Keratinocyte (primary cell): Measurements from ENCODE around the gene SMIM26. TPM values are rescaled to one million over a fixed set of nuclear protein-coding genes. Genes with fewer than 3 reads are reported as not detected.

Experiments used
- DNase-seq: peaks from one replicate; pipeline ENCODE4 v3.0.0-alpha.2; 2011; ENCODE audit warnings: low read depth, missing footprints, low spot score
- FAIRE-seq: peaks from 2 replicates; lab custom pipeline; 2011; peaks lifted over from hg19 to GRCh38; lab: Jason Lieb, UNC
- H2AFZ ChIP-seq: 2 replicates; pipeline ENCODE4 v1.6.0; 2012; ENCODE audit warnings: low read length, control low read depth, inconsistent platforms; ENCODE audit not compliant: control insufficient read depth
- H3K27ac ChIP-seq: 2 replicates; pipeline ENCODE4 v1.5.1; 2011; ENCODE audit warnings: low read length; ENCODE audit not compliant: control insufficient read depth, insufficient read depth
- H3K27me3 ChIP-seq: 3 replicates; pipeline ENCODE4 v1.6.0; 2011; ENCODE audit warnings: low read length; ENCODE audit not compliant: control insufficient read depth, insufficient read depth; ENCODE audit errors: extremely low read depth
- H3K36me3 ChIP-seq, 2 experiments: 2 replicates in 1 of 2; 3 replicates in 1 of 2; pipeline ENCODE4 v1.5.1; 2011; ENCODE audit warnings: low read length in 2 of 2, mild to moderate bottlenecking in 1 of 2; ENCODE audit not compliant: control insufficient read depth in 2 of 2, insufficient read depth in 2 of 2; ENCODE audit errors: extremely low read depth in 1 of 2
- H3K4me1 ChIP-seq: 3 replicates; pipeline ENCODE4 v1.5.1; 2011; ENCODE audit warnings: low read length; ENCODE audit not compliant: control insufficient read depth, insufficient read depth; ENCODE audit errors: extremely low read depth
- H3K4me2 ChIP-seq: 3 replicates; pipeline ENCODE4 v1.6.0; 2011; ENCODE audit warnings: low read depth, low read length; ENCODE audit not compliant: control insufficient read depth, insufficient read depth; ENCODE audit errors: extremely low read depth
- H3K4me3 ChIP-seq, 3 experiments: fragments of 200-600 bp in 1 of 3; sonication (generic) in 1 of 3; 2 replicates in 2 of 3; 3 replicates in 1 of 3; pipeline ENCODE4 v1.5.1; 2011 to 2016; ENCODE audit warnings: low read length in 3 of 3, mild to moderate bottlenecking in 3 of 3, control low read depth in 2 of 3, inconsistent platforms in 1 of 3, low read depth in 1 of 3, mixed read lengths in 1 of 3, mixed run types in 1 of 3, moderate library complexity in 1 of 3; ENCODE audit not compliant: control insufficient read depth in 2 of 3, insufficient read depth in 2 of 3; ENCODE audit errors: extremely low read depth in 1 of 3
- H3K79me2 ChIP-seq: 2 replicates; pipeline ENCODE4 v1.6.0; 2012; ENCODE audit warnings: low read length; ENCODE audit not compliant: control insufficient read depth, insufficient read depth
- H3K9ac ChIP-seq: 3 replicates; pipeline ENCODE4 v1.6.0; 2011; ENCODE audit warnings: low read length; ENCODE audit not compliant: control insufficient read depth, insufficient read depth; ENCODE audit errors: extremely low read depth
- H3K9me1 ChIP-seq: 3 replicates; pipeline ENCODE4 v1.6.0; 2011; ENCODE audit warnings: low read length; ENCODE audit not compliant: control insufficient read depth, insufficient read depth; ENCODE audit errors: extremely low read depth
- H3K9me3 ChIP-seq: 2 replicates; pipeline ENCODE4 v1.5.1; 2012; ENCODE audit warnings: low read depth, low read length; ENCODE audit not compliant: control insufficient read depth
- H4K20me1 ChIP-seq: 3 replicates; pipeline ENCODE4 v1.6.0; 2011; ENCODE audit warnings: low read length; ENCODE audit not compliant: control insufficient read depth, insufficient read depth; ENCODE audit errors: extremely low read depth
- CTCF ChIP-seq, 3 experiments: IDR thresholded peaks in 1 of 3; conservative IDR thresholded peaks in 1 of 3; optimal IDR thresholded peaks in 1 of 3; 2 replicates in 2 of 3; 3 replicates in 1 of 3; pipeline versions ENCODE3 to v1.5.1; 2011; ENCODE audit warnings: low read length in 3 of 3, mild to moderate bottlenecking in 3 of 3, moderate library complexity in 2 of 3, control low read depth in 1 of 3, inconsistent platforms in 1 of 3; ENCODE audit not compliant: insufficient read depth in 2 of 3; ENCODE audit errors: extremely low read depth in 1 of 3
- EZH2 ChIP-seq: IDR thresholded peaks from one replicate; pipeline ENCODE4 v1.6.1; 2012; ENCODE audit warnings: inconsistent platforms, mild to moderate bottlenecking, low read length, moderate library complexity
- dilution Hi-C: fragments of 300-500 bp; cut with MboI; formaldehyde crosslinking; loops from one replicate; pipeline ENCODE4 v1.7.0; 2020; ENCODE audit warnings: low sequenced_read_pairs; ENCODE audit not compliant: extremely low pct_ligation_motif_present
- polyA plus RNA-seq, 5 experiments: library from polyadenylated mRNA; depleted of rRNA in 3 of 5; stranded (reverse) in 3 of 5; stranded (forward) in 1 of 5; unstranded in 1 of 5; fragments of >200 nt; gene quantifications; 1 replicate in 1 of 5; 2 replicates in 3 of 5; 3 replicates in 1 of 5; pipeline versions ENCODE4 v1.2.1 to v1.2.3, GENCODE V29; 2011 to 2012; ENCODE audit warnings: missing spikeins in 2 of 5, low read depth in 1 of 5, low replicate concordance in 1 of 5

The SMIM26 gene
- polyA plus RNA-seq, 1 donor (not counting 4 experiments of a cell fraction or from before 2014, with no cell fraction given): 124 TPM

GRCh38 chr20:18571578-18571977 is 4.3 kb downstream of the SMIM26 start:
- no peak overlapping the region for H3K9ac ChIP-seq
- H3K4me1 ChIP-seq: peaks cover 2% of the 10 kb centered on the region
- no peak for FAIRE-seq

GRCh38 chr20:18577942-18578341 is 10.7 kb downstream of the SMIM26 start:
- no peaks in the 10 kb centered on the region for H3K27me3 ChIP-seq
- TF ChIP-seq EZH2: no peak
- H3K4me3 ChIP-seq: no peak overlapping the region
- H3K27ac ChIP-seq: no peak overlapping the region
- no peaks in the 10 kb centered on the region for H4K20me1 ChIP-seq
- H3K36me3 ChIP-seq: no peaks in the 10 kb centered on the region
- H3K4me1 ChIP-seq: no peaks in the 10 kb centered on the region
- dilution Hi-C loops: no loop called here
- H3K79me2 ChIP-seq: no peaks in the 10 kb centered on the region
- DNase-seq (no peak), FAIRE-seq (no peak)
- no peak overlapping the region for H3K9ac ChIP-seq
- H3K9me3 ChIP-seq: no peaks in the 10 kb centered on the region
- H3K9me1 ChIP-seq: no peaks in the 10 kb centered on the region
- no peak overlapping the region for H3K4me2 ChIP-seq
- H2AFZ ChIP-seq: no peak overlapping the region

More at GRCh38 chr20:18571578-18571977, 4.3 kb downstream of the SMIM26 start:
- H3K27ac ChIP-seq: no peak overlapping the region
- H3K9me3 ChIP-seq: no peaks in the 10 kb centered on the region
- H3K27me3 ChIP-seq: no peaks in the 10 kb centered on the region
- dilution Hi-C loops: no loop called here
- TF ChIP-seq EZH2: no peak
- TF ChIP-seq CTCF (optimal IDR thresholded peaks at IDR 0.05 in 1 of 3, IDR thresholded peaks at IDR 0.05 in 1 of 3, conservative IDR thresholded peaks at IDR 0.05 in 1 of 3; ENCODE audit: extremely low read depth in 1 of 3, insufficient read depth in 2 of 3, low read length in 3 of 3): no peak
- H3K36me3 ChIP-seq: peaks cover 3 to 4% of the 10 kb centered on the region in 2 experiments
- H4K20me1 ChIP-seq: no peaks in the 10 kb centered on the region
- H3K9me1 ChIP-seq: no peaks in the 10 kb centered on the region
- peaks cover 16% of the 10 kb centered on the region for H3K79me2 ChIP-seq
- DNase-seq: no peak
- no peak overlapping the region for H2AFZ ChIP-seq
- no peak overlapping the region for H3K4me2 ChIP-seq
- no peak overlapping the region for H3K4me3 ChIP-seq

- Histone ChIP-seq H3K27ac (no peak overlapping the region), H3K4me2 (no peak overlapping the region), H3K9ac (no peak overlapping the region), H3K36me3 (no peaks in the 10 kb centered on the region), H2AFZ (no peak overlapping the region), H3K4me1 (no peaks in the 10 kb centered on the region), H3K79me2 (no peaks in the 10 kb centered on the region), H3K4me3 (no peak overlapping the region), H4K20me1 (no peaks in the 10 kb centered on the region), H3K9me3 (no peaks in the 10 kb centered on the region), H3K27me3 (no peaks in the 10 kb centered on the region), H3K9me1 (no peaks in the 10 kb centered on the region)
- dilution Hi-C loops: no loop called here
- no peak for TF ChIP-seq EZH2
- no peak for TF ChIP-seq CTCF (optimal IDR thresholded peaks at IDR 0.05 in 1 of 3, IDR thresholded peaks at IDR 0.05 in 1 of 3, conservative IDR thresholded peaks at IDR 0.05 in 1 of 3; ENCODE audit: extremely low read depth in 1 of 3, insufficient read depth in 2 of 3, low read length in 3 of 3)
- no peak for DNase-seq
- FAIRE-seq: no peak
Observed at GRCh38 chr20:18578581-18578980, 11.3 kb downstream of the SMIM26 start.
